ENCODE measurements around the gene SORL1.
"Not testable (repeated sequence)": the region's sequence is repeated elsewhere in the genome, so short reads cannot be mapped to it uniquely, and the experiment has no call there.

Gene SORL1

GRCh38 chr11:121626980-121627379, 174.9 kb downstream of the SORL1 start:
- TF ChIP-seq, protein P1, sequence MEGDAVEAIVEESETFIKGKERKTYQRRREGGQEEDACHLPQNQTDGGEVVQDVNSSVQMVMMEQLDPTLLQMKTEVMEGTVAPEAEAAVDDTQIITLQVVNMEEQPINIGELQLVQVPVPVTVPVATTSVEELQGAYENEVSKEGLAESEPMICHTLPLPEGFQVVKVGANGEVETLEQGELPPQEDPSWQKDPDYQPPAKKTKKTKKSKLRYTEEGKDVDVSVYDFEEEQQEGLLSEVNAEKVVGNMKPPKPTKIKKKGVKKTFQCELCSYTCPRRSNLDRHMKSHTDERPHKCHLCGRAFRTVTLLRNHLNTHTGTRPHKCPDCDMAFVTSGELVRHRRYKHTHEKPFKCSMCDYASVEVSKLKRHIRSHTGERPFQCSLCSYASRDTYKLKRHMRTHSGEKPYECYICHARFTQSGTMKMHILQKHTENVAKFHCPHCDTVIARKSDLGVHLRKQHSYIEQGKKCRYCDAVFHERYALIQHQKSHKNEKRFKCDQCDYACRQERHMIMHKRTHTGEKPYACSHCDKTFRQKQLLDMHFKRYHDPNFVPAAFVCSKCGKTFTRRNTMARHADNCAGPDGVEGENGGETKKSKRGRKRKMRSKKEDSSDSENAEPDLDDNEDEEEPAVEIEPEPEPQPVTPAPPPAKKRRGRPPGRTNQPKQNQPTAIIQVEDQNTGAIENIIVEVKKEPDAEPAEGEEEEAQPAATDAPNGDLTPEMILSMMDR (IDR thresholded peaks at IDR 0.05; ENCODE audit: borderline replicate concordance, insufficient read depth, low read depth, low read length), result no peak

GRCh38 chr11:121630041-121630440, 177.9 kb downstream of the SORL1 start:
- H3K4me3 ChIP-seq (ENCODE audit: low read depth, low read length), result no peak overlapping the region
- TF ChIP-seq, protein P1 (IDR thresholded peaks at IDR 0.05; ENCODE audit: borderline replicate concordance, insufficient read depth, low read depth, low read length), result no peak

More at GRCh38 chr11:121626980-121627379, 174.9 kb downstream of the SORL1 start:
- H3K4me3 ChIP-seq (ENCODE audit: low read depth, low read length), result no peak overlapping the region

- no peak overlapping the region for H3K4me3 ChIP-seq (ENCODE audit: low read depth, low read length)
- TF ChIP-seq, protein P1 (IDR thresholded peaks at IDR 0.05; ENCODE audit: borderline replicate concordance, insufficient read depth, low read depth, low read length), result no peak
These were observed 179.3 kb downstream of the SORL1 start for GRCh38 chr11:121631456-121631855.

- TF ChIP-seq, protein P1 (IDR thresholded peaks at IDR 0.05; ENCODE audit: borderline replicate concordance, insufficient read depth, low read depth, low read length), result no peak
- no peak overlapping the region for H3K4me3 ChIP-seq (ENCODE audit: low read depth, low read length)
These were observed 182.2 kb downstream of the SORL1 start for GRCh38 chr11:121634273-121634672.

- H3K4me3 ChIP-seq (ENCODE audit: low read depth, low read length), result no peak overlapping the region
- TF ChIP-seq, protein P1 (IDR thresholded peaks at IDR 0.05; ENCODE audit: borderline replicate concordance, insufficient read depth, low read depth, low read length), result no peak
These were observed 182.8 kb downstream of the SORL1 start for GRCh38 chr11:121634889-121635288.

GRCh38 chr11:121636081-121636799, 184.1 kb downstream of the SORL1 start:
- TF ChIP-seq, protein P1 (IDR thresholded peaks at IDR 0.05; ENCODE audit: borderline replicate concordance, insufficient read depth, low read depth, low read length), result no peak
- H3K4me3 ChIP-seq (ENCODE audit: low read depth, low read length), result no peak overlapping the region

- TF ChIP-seq, protein P1 (IDR thresholded peaks at IDR 0.05; ENCODE audit: borderline replicate concordance, insufficient read depth, low read depth, low read length), result no peak
- no peak overlapping the region for H3K4me3 ChIP-seq (ENCODE audit: low read depth, low read length)
These were observed 184.7 kb downstream of the SORL1 start for GRCh38 chr11:121636800-121637176.

GRCh38 chr11:121637587-121637986, 185.5 kb downstream of the SORL1 start:
- H3K4me3 ChIP-seq (ENCODE audit: low read depth, low read length), result not testable (repeated sequence)
